CD4-positive, CD25-positive, alpha-beta regulatory T cell (primary cell): Measurements from ENCODE around the gene MYOCOS. TPM values are rescaled to one million over a fixed set of nuclear protein-coding genes. Genes with fewer than 3 reads are reported as not detected.

Experiments used
- ATAC-seq, 2 donors: fragments of 150-1000 bp; cut with Tn5 transposase; one replicate each; pipeline ENCODE4 v1.10.0; 2021; ENCODE audit warnings: low read depth in 2 of 2, moderate number of reproducible peaks in 2 of 2, moderate library complexity in 1 of 2
- DNase-seq, 3 donors: peaks; one replicate each; pipeline versions ENCODE4 v3.0.0 to v3.0.0-alpha.2; 2012 to 2022; ENCODE audit warnings: mixed read lengths in 1 of 3
- H3K27ac ChIP-seq: one replicate; pipeline ENCODE4 v1.7.0; 2013; ENCODE audit warnings: mild to moderate bottlenecking, low read length; ENCODE audit not compliant: insufficient read depth, poor library complexity, severe bottlenecking
- H3K27me3 ChIP-seq: one replicate; pipeline ENCODE4 v1.7.0; 2013; ENCODE audit warnings: low read length; ENCODE audit not compliant: control insufficient read depth, insufficient read depth
- H3K36me3 ChIP-seq: one replicate; pipeline ENCODE4 v1.7.0; 2013; ENCODE audit warnings: mild to moderate bottlenecking, low read length, moderate library complexity; ENCODE audit not compliant: control insufficient read depth, insufficient read depth
- H3K4me1 ChIP-seq: 2 replicates; pipeline ENCODE4 v1.7.0; 2013; ENCODE audit warnings: mild to moderate bottlenecking, low read length; ENCODE audit not compliant: insufficient read depth, control insufficient read depth, poor library complexity, severe bottlenecking
- H3K4me3 ChIP-seq: one replicate; pipeline ENCODE4 v1.7.0; 2013; ENCODE audit warnings: low read depth, mild to moderate bottlenecking, low read length, moderate library complexity
- H3K9me3 ChIP-seq, 2 experiments: 1 replicate in 1 of 2; 2 replicates in 1 of 2; pipeline ENCODE4 v1.7.0; 2013; ENCODE audit warnings: low read length in 2 of 2, mild to moderate bottlenecking in 1 of 2, moderate library complexity in 1 of 2; ENCODE audit not compliant: control insufficient read depth in 2 of 2
- H3K27ac Mint-ChIP-seq, 3 donors: one replicate each; pipeline ENCODE4 v1.8.0; 2020 to 2022; ENCODE audit warnings: mild to moderate bottlenecking in 3 of 3, mixed read lengths in 3 of 3, moderate library complexity in 2 of 3
- H3K27me3 Mint-ChIP-seq: one replicate; pipeline ENCODE4 v1.8.0; 2022; ENCODE audit warnings: mild to moderate bottlenecking, mixed read lengths
- H3K36me3 Mint-ChIP-seq: one replicate; pipeline ENCODE4 v1.8.0; 2020; ENCODE audit warnings: mixed read lengths
- H3K4me1 Mint-ChIP-seq, 4 donors: one replicate each; pipeline ENCODE4 v1.8.0; 2020 to 2022; ENCODE audit warnings: mixed read lengths in 4 of 4, mild to moderate bottlenecking in 1 of 4
- H3K4me3 Mint-ChIP-seq, 4 donors: one replicate each; pipeline ENCODE4 v1.8.0; 2020 to 2022; ENCODE audit warnings: mild to moderate bottlenecking in 4 of 4, mixed read lengths in 4 of 4, moderate library complexity in 3 of 4
- H3K9me3 Mint-ChIP-seq, 7 donors: one replicate each; pipeline ENCODE4 v1.8.0; 2020 to 2022; ENCODE audit warnings: mixed read lengths in 7 of 7, mild to moderate bottlenecking in 3 of 7, moderate library complexity in 2 of 7
- polyA plus RNA-seq, 4 donors: library from polyadenylated mRNA; unstranded; fragments of 300-500 nt; fragmentation: Illumina TruSeq; gene quantifications; one replicate each; pipeline ENCODE4 v1.2.3, GENCODE V29; 2021
- total RNA-seq: library from RNA; stranded (reverse); gene quantifications from one replicate; pipeline ENCODE4 v1.2.3, GENCODE V29; 2022

Gene MYOCOS
- total and polyA plus RNA-seq, 5 donors from 2014 or later: not detected

DNA sequence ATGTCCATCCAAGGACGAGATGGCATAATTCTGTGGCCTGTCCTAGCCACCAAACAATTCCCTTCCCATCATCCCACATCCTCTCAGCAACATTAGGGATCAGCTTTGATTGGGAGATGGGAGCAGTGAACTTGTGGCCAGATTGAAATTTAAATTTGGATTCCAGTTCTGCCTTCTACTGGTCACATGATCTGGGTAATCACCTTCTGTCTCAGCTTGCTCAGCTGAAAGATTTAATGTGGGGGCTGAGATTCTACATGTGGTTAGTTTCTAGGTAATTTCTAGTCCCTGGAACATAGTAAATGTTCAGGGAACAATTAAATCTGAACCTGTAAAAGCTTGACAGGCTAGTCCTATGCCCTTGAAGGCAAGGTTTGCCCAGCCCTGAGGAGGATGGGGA lies 3.2 kb downstream of the MYOCOS start:
- H3K9me3 ChIP-seq: no peaks in the 10 kb centered on the region
- no peak overlapping the region for H3K27ac ChIP-seq
- Mint-ChIP-seq H3K9me3 (peaks cover 0 to 2% (median 0%) of the 10 kb centered on the region in 7 donors), H3K36me3 (no peaks in the 10 kb centered on the region), H3K27me3 (peaks cover 5% of the 10 kb centered on the region), H3K4me1 (no peaks in the 10 kb centered on the region), H3K27ac (no peak overlapping the region), H3K4me3 (no peak overlapping the region)
- no peak for ATAC-seq
- peaks cover 2% of the 10 kb centered on the region for H3K27me3 ChIP-seq
- no peaks in the 10 kb centered on the region for H3K36me3 ChIP-seq
- DNase-seq: no peak
- H3K4me1 ChIP-seq: no peaks in the 10 kb centered on the region
- no peak overlapping the region for H3K4me3 ChIP-seq

DNA sequence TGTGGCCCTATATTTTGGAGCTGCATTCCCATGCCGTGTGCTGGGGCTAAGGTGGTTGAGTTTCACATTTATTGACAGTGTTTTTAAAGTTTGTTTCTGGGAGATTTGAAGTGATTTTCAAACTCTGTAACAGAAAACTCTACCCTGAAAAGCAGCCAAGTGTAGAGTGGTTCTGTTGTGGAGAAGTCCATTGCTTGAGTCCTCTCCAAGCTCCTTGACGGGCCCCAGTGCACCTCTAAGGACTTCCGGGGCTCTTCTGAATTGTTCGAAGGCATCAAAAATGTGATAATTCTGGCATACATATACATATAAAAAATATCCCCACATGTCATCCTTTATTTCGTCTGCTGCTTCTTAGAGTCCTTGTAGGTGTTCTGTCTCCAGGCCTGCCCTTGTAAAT lies 5.0 kb downstream of the MYOCOS start:
- H3K27ac Mint-ChIP-seq: no peak overlapping the region
- ATAC-seq: no peak
- Histone ChIP-seq H3K9me3 (no peaks in the 10 kb centered on the region), H3K27ac (no peak overlapping the region), H3K36me3 (no peaks in the 10 kb centered on the region), H3K4me3 (no peak overlapping the region), H3K27me3 (peaks cover 2% of the 10 kb centered on the region), H3K4me1 (no peaks in the 10 kb centered on the region)
- H3K4me3 Mint-ChIP-seq: no peak overlapping the region
- peaks cover 10% of the 10 kb centered on the region for H3K27me3 Mint-ChIP-seq
- DNase-seq: no peak
- H3K4me1 Mint-ChIP-seq: no peaks in the 10 kb centered on the region
- no peaks in the 10 kb centered on the region for H3K36me3 Mint-ChIP-seq
- H3K9me3 Mint-ChIP-seq: peaks cover 0 to 6% (median 0%) of the 10 kb centered on the region in 7 donors

- Histone ChIP-seq H3K36me3 (no peaks in the 10 kb centered on the region), H3K27ac (no peak overlapping the region), H3K27me3 (peaks cover 2% of the 10 kb centered on the region), H3K4me3 (no peak overlapping the region), H3K9me3 (no peaks in the 10 kb centered on the region), H3K4me1 (no peaks in the 10 kb centered on the region)
- H3K27me3 Mint-ChIP-seq: peaks cover 13% of the 10 kb centered on the region
- H3K9me3 Mint-ChIP-seq: peaks cover 0 to 6% (median 0%) of the 10 kb centered on the region in 7 donors
- no peak overlapping the region for H3K4me3 Mint-ChIP-seq
- H3K4me1 Mint-ChIP-seq: no peaks in the 10 kb centered on the region
- ATAC-seq: no peak
- no peaks in the 10 kb centered on the region for H3K36me3 Mint-ChIP-seq
- no peak overlapping the region for H3K27ac Mint-ChIP-seq
- DNase-seq: no peak
These were observed 6.2 kb downstream of the MYOCOS start for GRCh38 chr1:171628225-171628624.

DNA sequence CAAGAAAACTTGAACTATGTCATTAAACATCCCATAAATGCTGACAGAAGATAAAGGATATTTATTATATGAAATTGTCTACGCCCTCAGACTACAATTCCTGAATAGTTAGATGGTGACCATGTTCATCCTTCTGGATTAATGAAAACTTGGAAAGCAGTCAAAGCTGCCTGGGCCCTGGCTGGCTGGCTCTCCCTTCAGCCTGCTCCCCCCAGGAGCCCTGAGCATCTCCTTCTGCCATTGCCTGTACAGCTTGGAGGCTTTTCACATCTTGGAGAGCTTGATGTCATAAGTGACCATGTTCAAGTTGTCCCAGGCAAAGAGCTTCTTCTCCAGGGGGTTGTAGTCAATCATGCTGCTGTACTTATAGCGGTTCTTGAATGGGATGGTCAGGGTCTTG lies 13.6 kb downstream of the MYOCOS start:
- Histone ChIP-seq H3K36me3 (no peaks in the 10 kb centered on the region), H3K9me3 (no peaks in the 10 kb centered on the region), H3K27me3 (no peaks in the 10 kb centered on the region), H3K4me3 (no peak overlapping the region), H3K4me1 (no peaks in the 10 kb centered on the region), H3K27ac (no peak overlapping the region)
- Mint-ChIP-seq H3K9me3 (peaks cover 0 to 1% (median 0%) of the 10 kb centered on the region in 7 donors), H3K36me3 (no peaks in the 10 kb centered on the region), H3K27me3 (peaks cover 10% of the 10 kb centered on the region), H3K4me3 (no peak overlapping the region), H3K27ac (no peak overlapping the region), H3K4me1 (no peaks in the 10 kb centered on the region)
- ATAC-seq (no peak), DNase-seq (no peak)

DNA sequence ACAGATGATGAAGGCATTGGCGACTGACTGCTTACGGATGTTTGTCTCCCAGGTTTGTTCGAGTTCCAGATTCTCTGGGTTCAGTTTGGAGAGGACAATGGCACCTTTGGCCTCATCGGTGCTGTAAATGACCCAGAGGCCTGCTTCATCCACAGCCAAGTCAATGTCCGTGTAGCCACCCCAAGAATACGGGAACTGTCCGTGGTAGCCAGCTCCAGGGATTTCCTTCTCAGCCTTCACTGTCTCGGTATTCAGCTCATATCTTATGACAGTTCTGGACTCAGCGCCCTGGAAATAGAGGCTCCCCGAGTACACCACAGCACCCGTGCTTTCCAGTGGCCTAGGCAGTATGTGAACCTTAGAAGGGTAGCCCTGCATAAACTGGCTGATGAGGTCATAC lies 14.1 kb downstream of the MYOCOS start:
- ATAC-seq: no peak
- no peaks in the 10 kb centered on the region for H3K4me1 Mint-ChIP-seq

DNA sequence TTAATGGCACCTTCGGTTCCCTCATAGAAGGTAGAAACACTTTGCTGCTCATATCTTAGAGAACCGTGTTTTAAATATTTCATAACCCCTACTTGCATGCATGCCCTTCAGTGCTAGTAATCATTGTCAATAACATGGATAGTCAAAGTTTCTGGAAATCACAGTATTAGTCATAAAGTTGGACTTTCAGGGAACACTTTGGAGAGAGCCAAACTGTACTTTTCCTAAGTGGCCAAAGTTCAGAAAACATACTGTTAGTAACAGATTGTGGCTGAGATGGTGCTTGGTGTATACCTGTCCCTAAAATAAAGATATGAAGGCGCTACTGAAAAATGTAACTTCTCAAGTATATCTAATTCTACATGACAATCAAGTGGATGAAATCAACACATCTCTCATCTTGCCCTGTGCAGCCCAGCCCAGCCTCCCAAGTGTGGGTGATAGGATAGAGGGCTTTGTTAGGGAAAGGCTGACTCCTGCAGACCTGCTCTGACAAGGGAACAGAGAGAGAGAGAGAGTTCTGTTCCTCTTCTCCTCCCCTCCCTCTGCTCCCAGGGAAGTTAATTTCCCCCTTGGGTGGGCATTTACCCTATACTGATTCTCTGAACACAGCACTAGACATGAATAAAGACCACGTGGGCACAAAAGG lies 16.0 kb downstream of the MYOCOS start:
- Histone ChIP-seq H3K4me3 (no peak overlapping the region), H3K27ac (no peak overlapping the region), H3K9me3 (no peaks in the 10 kb centered on the region), H3K27me3 (no peaks in the 10 kb centered on the region), H3K36me3 (no peaks in the 10 kb centered on the region), H3K4me1 (no peaks in the 10 kb centered on the region)
- H3K4me3 Mint-ChIP-seq: no peak overlapping the region
- H3K36me3 Mint-ChIP-seq: no peaks in the 10 kb centered on the region
- ATAC-seq (no peak), DNase-seq (no peak)
- H3K27ac Mint-ChIP-seq: no peak overlapping the region
- H3K27me3 Mint-ChIP-seq: peaks cover 8% of the 10 kb centered on the region
- no peaks in the 10 kb centered on the region for H3K9me3 Mint-ChIP-seq
- no peaks in the 10 kb centered on the region for H3K4me1 Mint-ChIP-seq

More for the DNA sequence above, 14.1 kb downstream of the MYOCOS start:
- DNase-seq: no peak
- H3K27me3 ChIP-seq: no peaks in the 10 kb centered on the region
- Mint-ChIP-seq H3K4me3 (no peak overlapping the region), H3K27me3 (peaks cover 8% of the 10 kb centered on the region), H3K9me3 (no peaks in the 10 kb centered on the region), H3K36me3 (no peaks in the 10 kb centered on the region), H3K27ac (no peak overlapping the region)
- H3K4me1 ChIP-seq: no peaks in the 10 kb centered on the region
- H3K36me3 ChIP-seq: no peaks in the 10 kb centered on the region
- no peaks in the 10 kb centered on the region for H3K9me3 ChIP-seq
- no peak overlapping the region for H3K4me3 ChIP-seq
- H3K27ac ChIP-seq: no peak overlapping the region

- Histone ChIP-seq H3K4me3 (no peak overlapping the region), H3K9me3 (no peaks in the 10 kb centered on the region), H3K36me3 (no peaks in the 10 kb centered on the region), H3K27me3 (no peaks in the 10 kb centered on the region), H3K27ac (no peak overlapping the region), H3K4me1 (peaks cover 4% of the 10 kb centered on the region)
- no peak for ATAC-seq
- no peaks in the 10 kb centered on the region for H3K36me3 Mint-ChIP-seq
- H3K4me1 Mint-ChIP-seq: peaks cover 0 to 6% (median 3%) of the 10 kb centered on the region in 4 donors
- no peak overlapping the region for H3K4me3 Mint-ChIP-seq
- H3K9me3 Mint-ChIP-seq: no peaks in the 10 kb centered on the region
- no peak for DNase-seq
- no peak overlapping the region for H3K27ac Mint-ChIP-seq
- peaks cover 15% of the 10 kb centered on the region for H3K27me3 Mint-ChIP-seq
These were observed 18.2 kb downstream of the MYOCOS start for GRCh38 chr1:171640225-171640624.
